OCI-LY7 (cell line): ENCODE results near the gene LIPC. TPM values are rescaled to one million over a fixed set of nuclear protein-coding genes. Genes with fewer than 3 reads are reported as not detected.

ENCODE experiments used
- BruUV-seq: library from RNA; stranded (reverse); fragments of 400-500 nt; replicated peaks from 2 replicates; lab custom pipeline; 2021; lab: Mats Ljungman, UMichigan
- CTCF ChIA-PET: fragments of 300-600 bp; sonication (Branson Sonifier 250); formaldehyde crosslinking; loops from one replicate; lab custom pipeline; 2022; ENCODE audit warnings: antibody characterized with exemption; ENCODE audit not compliant: unreplicated experiment; lab: Charles Lee
- POLR2A ChIA-PET: fragments of 300-600 bp; sonication (Branson Sonifier 250); formaldehyde crosslinking; loops from one replicate; lab custom pipeline; 2022; ENCODE audit warnings: antibody characterized with exemption; lab: Charles Lee
- DNase-seq: peaks from one replicate; pipeline ENCODE4 v3.0.0-alpha.2; 2015; ENCODE audit warnings: low spot score
- H2AFZ ChIP-seq: fragments of 200-600 bp; sonication (generic), shearing (Covaris generic); 2 replicates; pipeline ENCODE4 v1.6.1; 2014; ENCODE audit warnings: mild to moderate bottlenecking, antibody characterized with exemption, low read length, moderate library complexity
- H3K27ac ChIP-seq: fragments of 200-600 bp; sonication (generic); 2 replicates; pipeline ENCODE4 v1.5.1; 2014; ENCODE audit warnings: mixed run types, low read depth, mild to moderate bottlenecking, moderate library complexity, low read length, inconsistent platforms; ENCODE audit not compliant: poor library complexity, severe bottlenecking
- H3K36me3 ChIP-seq: fragments of 200-600 bp; sonication (generic); 2 replicates; pipeline ENCODE4 v1.6.1; 2014; ENCODE audit warnings: mild to moderate bottlenecking, antibody characterized with exemption, low read length, moderate library complexity, mixed read lengths; ENCODE audit not compliant: insufficient read depth
- H3K4me1 ChIP-seq: fragments of 200-600 bp; sonication (generic); 2 replicates; pipeline ENCODE4 v1.5.1; 2014; ENCODE audit warnings: mild to moderate bottlenecking, low read length; ENCODE audit not compliant: insufficient read depth, poor library complexity, severe bottlenecking
- H3K4me2 ChIP-seq: fragments of 200-600 bp; sonication (generic); 2 replicates; pipeline ENCODE4 v1.6.1; 2014; ENCODE audit warnings: mild to moderate bottlenecking, low read length
- H3K4me3 ChIP-seq: fragments of 200-600 bp; sonication (generic); 2 replicates; pipeline ENCODE4 v1.5.1; 2014; ENCODE audit warnings: mild to moderate bottlenecking, low read depth, low read length; ENCODE audit not compliant: poor library complexity, severe bottlenecking
- H3K79me2 ChIP-seq: fragments of 200-600 bp; sonication (generic); 2 replicates; pipeline ENCODE4 v1.6.1; 2016; ENCODE audit warnings: low read depth, mild to moderate bottlenecking, low read length, moderate library complexity, mixed read lengths; ENCODE audit not compliant: insufficient read depth
- H3K9me2 ChIP-seq: fragments of 200-600 bp; sonication (generic); 2 replicates; pipeline ENCODE4 v1.6.1; 2016; ENCODE audit warnings: mild to moderate bottlenecking, low read length, mixed read lengths; ENCODE audit not compliant: insufficient read depth
- H3K9me3 ChIP-seq: fragments of 200-600 bp; sonication (generic); 2 replicates; pipeline ENCODE4 v1.6.1; 2014; ENCODE audit warnings: mild to moderate bottlenecking, mixed run types, low read length, mixed read lengths
- H4K20me1 ChIP-seq: fragments of 200-600 bp; sonication (generic); 2 replicates; pipeline ENCODE4 v1.6.1; 2014; ENCODE audit warnings: mild to moderate bottlenecking, antibody characterized with exemption, low read length, moderate library complexity, mixed read lengths; ENCODE audit not compliant: insufficient read depth
- EZH2phosphoT487 ChIP-seq: fragments of 200-600 bp; sonication (generic); IDR thresholded peaks from 2 replicates; pipeline ENCODE4 v1.6.1; 2018; ENCODE audit warnings: low read depth, borderline replicate concordance, mild to moderate bottlenecking, mixed run types, antibody characterized with exemption, low read length, moderate library complexity, mixed read lengths
- intact Hi-C: fragments of 100-400 bp; cut with micrococcal nuclease; formaldehyde crosslinking; loops from one replicate; pipeline ENCODE4 v1.10.0; 2022; ENCODE audit not compliant: unreplicated experiment
- total RNA-seq, 2 experiments: library from RNA; depleted of rRNA in 1 of 2; stranded (reverse); fragments of >200 nt in 1 of 2; shearing (Covaris generic) in 1 of 2; gene quantifications; 2 replicates each; pipeline ENCODE4 v1.2.3, GENCODE V29; 2014 to 2022
- TF ChIP-seq, protein P1 (sequence below): fragments of 200-600 bp; sonication (generic); conservative IDR thresholded peaks from 2 replicates; pipeline ENCODE4 v1.5.1; 2014; ENCODE audit warnings: mild to moderate bottlenecking, antibody characterized with exemption, low read length, moderate library complexity, mixed read lengths

Gene LIPC
- total RNA-seq, 2 experiments from 2014 or later = 0.50 TPM; not detected in 1

DNA sequence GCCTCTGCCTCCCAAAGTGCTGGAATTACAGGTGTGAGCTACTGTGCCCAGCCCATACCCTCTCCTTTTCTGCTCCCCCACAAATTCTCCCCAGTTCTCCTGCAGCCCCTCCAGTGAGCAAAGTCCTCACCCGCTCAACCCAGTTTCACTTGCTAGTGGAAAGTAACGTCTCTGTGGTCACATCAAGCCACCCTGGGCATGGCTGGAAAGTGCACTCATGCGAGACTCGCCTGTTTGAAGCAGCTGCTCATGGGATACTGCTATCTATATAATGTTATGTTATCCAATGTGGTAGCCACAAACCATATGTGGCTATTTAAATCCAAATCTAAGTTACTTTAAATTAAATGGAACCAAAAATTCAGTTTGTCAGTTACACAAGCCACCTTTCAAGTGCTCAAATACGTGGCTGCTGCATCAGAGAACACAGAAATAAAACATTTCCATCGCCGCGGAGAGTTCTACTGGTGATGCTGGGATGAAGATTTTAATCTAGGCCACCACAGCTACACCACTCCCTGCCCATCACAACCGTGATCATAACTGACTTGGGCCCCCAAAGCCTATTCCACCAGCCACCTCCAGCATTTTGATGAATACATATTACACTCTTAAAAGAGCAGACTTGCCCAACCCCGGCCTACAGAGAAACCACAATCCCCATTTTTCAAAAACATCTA is 119.4 kb downstream of the LIPC start:
- intact Hi-C loops = no loop called here
- H3K4me1 ChIP-seq = peaks cover 5% of the 10 kb centered on the region
- no peak overlapping the region for H3K27ac ChIP-seq
- BruUV-seq = no TSS peak
- no peaks in the 10 kb centered on the region for H4K20me1 ChIP-seq
- H2AFZ ChIP-seq = peak overlapping the region; percentile 77
- no peak overlapping the region for H3K4me3 ChIP-seq
- H3K4me2 ChIP-seq = peak overlapping the region; percentile 25; the same call in 1 of the 2 replicates
- H3K36me3 ChIP-seq = no peaks in the 10 kb centered on the region
- no peaks in the 10 kb centered on the region for H3K9me3 ChIP-seq
- DNase-seq = peak; percentile 16
- H3K79me2 ChIP-seq = no peaks in the 10 kb centered on the region
- TF ChIP-seq EZH2phosphoT487 = no peak
- TF ChIP-seq, protein P1, sequence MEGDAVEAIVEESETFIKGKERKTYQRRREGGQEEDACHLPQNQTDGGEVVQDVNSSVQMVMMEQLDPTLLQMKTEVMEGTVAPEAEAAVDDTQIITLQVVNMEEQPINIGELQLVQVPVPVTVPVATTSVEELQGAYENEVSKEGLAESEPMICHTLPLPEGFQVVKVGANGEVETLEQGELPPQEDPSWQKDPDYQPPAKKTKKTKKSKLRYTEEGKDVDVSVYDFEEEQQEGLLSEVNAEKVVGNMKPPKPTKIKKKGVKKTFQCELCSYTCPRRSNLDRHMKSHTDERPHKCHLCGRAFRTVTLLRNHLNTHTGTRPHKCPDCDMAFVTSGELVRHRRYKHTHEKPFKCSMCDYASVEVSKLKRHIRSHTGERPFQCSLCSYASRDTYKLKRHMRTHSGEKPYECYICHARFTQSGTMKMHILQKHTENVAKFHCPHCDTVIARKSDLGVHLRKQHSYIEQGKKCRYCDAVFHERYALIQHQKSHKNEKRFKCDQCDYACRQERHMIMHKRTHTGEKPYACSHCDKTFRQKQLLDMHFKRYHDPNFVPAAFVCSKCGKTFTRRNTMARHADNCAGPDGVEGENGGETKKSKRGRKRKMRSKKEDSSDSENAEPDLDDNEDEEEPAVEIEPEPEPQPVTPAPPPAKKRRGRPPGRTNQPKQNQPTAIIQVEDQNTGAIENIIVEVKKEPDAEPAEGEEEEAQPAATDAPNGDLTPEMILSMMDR = no peak
- CTCF ChIA-PET = no interaction called here
- POLR2A ChIA-PET = interaction anchor here (0.7 kb wide), 1 partner anchor 169 kb away, joined by 5 read pairs; no protein-coding TSS in a partner anchor
- no peaks in the 10 kb centered on the region for H3K9me2 ChIP-seq

DNA sequence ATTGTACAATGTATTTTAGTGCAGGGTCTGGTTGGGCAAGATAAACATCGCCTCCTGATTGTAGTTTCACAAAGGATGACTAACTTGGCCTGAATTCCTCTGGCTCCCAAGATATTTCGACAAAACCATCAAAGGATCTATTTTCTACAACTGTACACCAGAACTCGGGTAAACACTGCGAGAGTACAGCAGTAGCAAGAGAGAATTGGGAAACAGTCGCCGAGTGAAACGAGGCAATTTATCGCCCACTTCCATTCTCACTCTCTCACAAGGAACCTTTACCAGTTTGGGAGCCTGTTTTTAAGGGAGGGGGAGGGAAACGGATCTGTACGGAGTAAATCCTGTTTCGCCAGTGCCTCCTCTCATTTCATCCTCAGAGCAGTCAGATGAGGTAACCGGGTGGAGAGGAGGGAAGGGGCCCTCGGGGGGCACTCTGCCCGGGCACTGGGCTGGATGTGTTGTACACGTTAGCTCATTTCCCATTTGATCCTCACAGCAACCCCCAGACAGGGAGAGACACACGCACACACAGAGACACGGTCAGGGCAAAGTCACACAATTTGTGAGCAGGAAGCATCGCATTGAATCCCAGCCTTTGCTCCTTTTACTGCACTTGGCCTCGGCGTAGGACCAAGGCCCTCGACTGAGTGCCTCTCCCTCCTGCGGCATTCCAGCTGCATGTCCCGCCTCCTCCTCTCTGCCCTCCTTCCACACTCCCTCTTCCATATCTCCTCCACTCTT is 120.1 kb downstream of the LIPC start:
- Histone ChIP-seq H3K27ac (no peak overlapping the region), H3K9me2 (no peaks in the 10 kb centered on the region), H3K4me1 (peaks cover 5% of the 10 kb centered on the region), H3K4me3 (no peak overlapping the region), H3K36me3 (no peaks in the 10 kb centered on the region), H4K20me1 (no peaks in the 10 kb centered on the region), H3K9me3 (no peaks in the 10 kb centered on the region), H3K79me2 (no peaks in the 10 kb centered on the region), H3K4me2 (peak overlapping the region; percentile 25; the same call in 1 of the 2 replicates), H2AFZ (peak overlapping the region; percentile 77)
- BruUV-seq = no TSS peak
- no peak for TF ChIP-seq EZH2phosphoT487
- TF ChIP-seq, protein P1 = no peak
- no peak for DNase-seq
- POLR2A ChIA-PET = no interaction called here
- CTCF ChIA-PET = no interaction called here
- intact Hi-C loops = no loop called here
